GM12891 (cell line): Measurements from ENCODE around the gene VSX1. TPM values are rescaled to one million over a fixed set of nuclear protein-coding genes. Genes with fewer than 3 reads are reported as not detected.

ENCODE experiments used
- DNase-seq: peaks from one replicate; pipeline ENCODE4 v3.0.0; 2011; ENCODE audit warnings: low spot score; ENCODE audit not compliant: insufficient read length
- FAIRE-seq: peaks from 2 replicates; lab custom pipeline; 2011; peaks lifted over from hg19 to GRCh38; lab: Jason Lieb, UNC
- PAX5 ChIP-seq: IDR thresholded peaks from 2 replicates; pipeline ENCODE4 v1.6.1; 2011; ENCODE audit warnings: low read length, moderate library complexity, mild to moderate bottlenecking; ENCODE audit not compliant: insufficient read depth, severe bottlenecking
- POLR2A ChIP-seq: IDR thresholded peaks from 2 replicates; pipeline ENCODE4 v1.6.1; 2011; ENCODE audit warnings: low read depth, low read length, control low read depth
- POLR2AphosphoS5 ChIP-seq: IDR thresholded peaks from 2 replicates; pipeline ENCODE4 v1.6.1; 2011; ENCODE audit warnings: low read depth, low read length, control low read depth
- POU2F2 ChIP-seq: IDR thresholded peaks from 2 replicates; pipeline ENCODE4 v1.6.1; 2011; ENCODE audit warnings: low read depth, mild to moderate bottlenecking, control low read depth, low read length, moderate library complexity
- SPI1 ChIP-seq: IDR thresholded peaks from 2 replicates; pipeline ENCODE4 v1.6.1; 2011; ENCODE audit warnings: low read depth, low read length, control low read depth
- TAF1 ChIP-seq: IDR thresholded peaks from 2 replicates; pipeline ENCODE4 v1.6.1; 2011; ENCODE audit warnings: low read depth, low read length, control low read depth
- polyA plus RNA-seq: library from polyadenylated mRNA; unstranded; fragments of >200 nt; gene quantifications from one replicate; pipeline ENCODE4 v1.2.1, GENCODE V29; 2012; ENCODE audit warnings: low read depth, missing spikeins, inconsistent platforms; ENCODE audit not compliant: missing spikeins

Gene VSX1
- not detected for polyA plus RNA-seq

DNA sequence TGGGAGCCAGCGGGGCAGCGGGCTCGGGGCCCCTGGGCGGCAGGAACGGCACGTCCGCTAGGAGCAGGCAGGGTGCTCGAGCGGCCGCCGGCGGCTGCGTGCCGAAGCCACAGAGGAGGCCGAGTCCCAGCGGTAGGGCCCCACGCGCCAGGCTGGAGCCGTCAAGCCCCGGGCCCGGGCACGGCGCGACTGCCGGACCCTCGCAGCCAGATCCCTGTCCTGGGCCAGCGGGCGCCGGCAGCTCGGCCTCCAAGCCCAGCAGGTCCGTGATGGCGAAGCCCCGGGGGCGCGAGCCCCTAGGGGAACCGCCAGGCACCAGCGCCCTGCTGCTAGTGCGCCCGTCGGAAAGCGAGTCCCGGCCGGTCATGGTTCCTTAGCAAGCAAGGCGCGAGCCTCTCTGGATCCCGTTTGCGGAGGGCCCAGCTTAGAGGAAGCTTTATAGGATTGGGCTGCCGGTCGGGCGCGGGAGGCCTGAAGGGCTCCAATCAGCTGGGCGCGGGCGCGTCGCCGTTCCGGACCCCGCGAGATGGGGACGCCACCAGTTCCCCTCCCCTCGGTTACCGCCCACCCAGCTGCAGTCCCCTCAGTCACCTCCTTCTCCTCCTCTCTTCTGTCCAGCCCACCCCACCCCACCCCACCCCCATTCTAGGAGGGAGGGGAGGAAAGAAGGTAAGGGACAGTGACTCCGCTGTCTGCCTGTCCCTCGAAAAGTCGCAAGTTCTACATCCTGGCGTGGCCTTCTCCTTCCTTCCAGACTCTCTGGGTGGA lies at the start of gene VSX1:
VSX1 (minus strand) TSS at position 412 of the 768 bp plus-strand sequence; CDS start at position 367, 45 bp downstream.
- FAIRE-seq = no peak

GRCh38 chr20:25129908-25130307 lies 48.0 kb upstream of the VSX1 start:
- no peak for DNase-seq
- TF ChIP-seq POLR2A (no peak), TAF1 (no peak), POLR2AphosphoS5 (no peak), SPI1 (no peak), POU2F2 (no peak)
- no peak for FAIRE-seq

More for the DNA sequence above, at the start of gene VSX1:
- no peak for TF ChIP-seq PAX5
- no peak for TF ChIP-seq SPI1
- TF ChIP-seq POLR2AphosphoS5 = no peak
- no peak for TF ChIP-seq POU2F2
- TF ChIP-seq POLR2A = no peak
- no peak for TF ChIP-seq TAF1
- DNase-seq = no peak

GRCh38 chr20:25129428-25129827 lies 47.5 kb upstream of the VSX1 start:
- TF ChIP-seq PAX5 = no peak
- no peak for TF ChIP-seq POLR2AphosphoS5
- no peak for TF ChIP-seq TAF1
- no peak for TF ChIP-seq POLR2A
- TF ChIP-seq SPI1 = no peak
- no peak for TF ChIP-seq POU2F2
- FAIRE-seq (no peak), DNase-seq (no peak)

DNA sequence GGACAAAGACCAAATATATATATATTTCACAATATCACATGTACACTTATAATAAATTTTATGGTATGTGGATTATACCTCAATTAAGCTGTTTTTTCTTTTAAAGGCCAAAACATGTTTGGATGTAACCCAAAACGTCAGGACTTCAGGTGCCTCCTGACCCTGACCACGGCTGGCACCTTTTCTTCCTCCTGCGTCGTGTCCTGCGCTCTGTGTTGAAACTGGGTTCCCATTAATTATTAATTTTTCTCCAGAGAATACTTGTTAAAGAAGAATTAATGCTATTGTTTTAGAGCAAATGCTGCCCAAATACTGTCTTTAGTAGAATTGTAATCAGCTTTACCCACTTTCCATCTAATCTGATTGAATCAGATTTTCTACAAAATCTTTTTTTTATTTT lies 46.7 kb upstream of the VSX1 start:
- DNase-seq = no peak

DNA sequence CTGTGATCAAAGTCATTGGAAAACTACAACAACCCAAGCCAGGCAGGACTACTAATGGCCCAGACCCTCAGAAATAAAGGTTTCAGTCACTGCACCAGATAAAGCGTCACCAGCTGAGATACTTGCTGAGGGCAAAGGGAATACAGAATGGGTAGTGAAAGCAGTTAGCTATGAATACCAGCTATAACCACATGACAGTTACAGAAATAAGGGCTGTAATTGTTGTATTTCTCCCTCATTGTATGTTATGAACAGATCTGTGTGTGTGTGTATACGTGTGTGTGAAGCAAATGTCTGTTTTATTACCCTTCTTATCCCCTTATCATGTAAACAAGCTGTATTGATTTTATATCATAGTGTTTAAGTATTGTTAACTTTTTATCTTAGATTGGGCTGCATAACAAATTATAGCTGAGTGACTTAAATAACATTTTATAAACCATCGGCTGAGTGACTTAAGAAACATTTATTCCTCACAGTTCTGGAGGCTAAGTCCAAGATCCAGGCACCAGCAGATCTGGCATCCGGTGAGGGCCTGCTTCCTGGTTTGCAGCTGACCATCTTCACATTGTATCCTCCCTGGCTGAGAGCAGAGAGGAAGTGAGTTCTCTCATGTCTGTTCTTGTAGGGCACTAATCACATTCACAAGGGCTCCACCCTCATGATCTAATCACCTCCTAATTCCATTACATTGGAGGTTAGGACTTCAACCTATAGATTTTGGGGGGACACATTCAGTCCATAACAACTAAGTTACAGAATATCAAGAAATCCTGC lies 46.0 kb upstream of the VSX1 start:
- no peak for TF ChIP-seq POU2F2
- TF ChIP-seq POLR2AphosphoS5 = no peak
- TF ChIP-seq TAF1 = no peak
- no peak for TF ChIP-seq POLR2A
- no peak for TF ChIP-seq PAX5
- TF ChIP-seq SPI1 = no peak
- DNase-seq = no peak
- no peak for FAIRE-seq

More for the DNA sequence above, 46.7 kb upstream of the VSX1 start:
- no peak for TF ChIP-seq TAF1
- no peak for TF ChIP-seq POU2F2
- TF ChIP-seq SPI1 = no peak
- TF ChIP-seq POLR2A = no peak
- no peak for TF ChIP-seq PAX5
- no peak for TF ChIP-seq POLR2AphosphoS5
- FAIRE-seq = no peak

DNA sequence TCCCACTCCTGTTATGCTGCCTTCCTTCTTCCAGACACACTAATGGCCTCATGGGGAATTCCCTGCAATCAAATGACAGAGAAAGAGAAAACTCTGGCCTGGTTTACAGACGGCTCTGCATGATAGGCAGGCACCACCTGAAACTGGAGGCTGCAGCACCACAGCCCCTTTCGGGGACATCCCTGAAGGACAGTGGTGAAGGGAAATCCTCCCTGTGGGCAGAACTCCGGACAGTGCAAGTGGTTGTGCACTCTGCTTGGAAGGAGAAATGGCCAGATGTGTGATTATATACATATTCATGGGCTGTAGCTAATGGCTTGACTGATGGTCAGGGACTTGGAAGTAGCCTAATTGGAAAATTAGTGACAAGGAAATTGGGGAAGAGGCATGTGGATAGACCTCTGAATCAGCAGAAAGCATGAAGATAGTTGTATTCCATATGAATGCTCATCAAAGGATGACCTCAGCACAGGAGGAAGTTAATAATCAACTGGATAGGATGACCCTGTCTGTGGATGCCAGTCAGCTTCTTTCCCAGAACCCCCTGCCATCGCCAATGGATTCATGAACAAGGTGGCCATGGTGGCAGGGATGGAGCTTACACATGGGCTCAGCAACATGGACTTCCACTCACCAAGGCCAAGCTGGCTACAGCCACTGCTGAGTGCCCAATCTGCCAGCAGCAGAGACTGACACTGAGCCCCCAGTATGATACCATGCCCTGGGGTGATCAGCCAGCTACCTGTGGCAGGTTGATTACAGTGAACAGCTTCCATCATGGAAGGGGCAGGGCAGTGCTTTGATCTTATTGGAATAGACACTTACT lies 44.5 kb upstream of the VSX1 start:
- DNase-seq (no peak), FAIRE-seq (no peak)
- TF ChIP-seq TAF1 (no peak), POLR2A (no peak)

- FAIRE-seq (no peak), DNase-seq (no peak)
- TF ChIP-seq POLR2A (no peak), PAX5 (no peak), POLR2AphosphoS5 (no peak), TAF1 (no peak), SPI1 (no peak)
These were observed 43.7 kb upstream of the VSX1 start for GRCh38 chr20:25125636-25126035.

GRCh38 chr20:25120920-25121319 lies 39.0 kb upstream of the VSX1 start:
- TF ChIP-seq PAX5 (no peak), SPI1 (no peak), POLR2A (no peak), POU2F2 (no peak), TAF1 (no peak), POLR2AphosphoS5 (no peak)
- FAIRE-seq (no peak), DNase-seq (no peak)

DNA sequence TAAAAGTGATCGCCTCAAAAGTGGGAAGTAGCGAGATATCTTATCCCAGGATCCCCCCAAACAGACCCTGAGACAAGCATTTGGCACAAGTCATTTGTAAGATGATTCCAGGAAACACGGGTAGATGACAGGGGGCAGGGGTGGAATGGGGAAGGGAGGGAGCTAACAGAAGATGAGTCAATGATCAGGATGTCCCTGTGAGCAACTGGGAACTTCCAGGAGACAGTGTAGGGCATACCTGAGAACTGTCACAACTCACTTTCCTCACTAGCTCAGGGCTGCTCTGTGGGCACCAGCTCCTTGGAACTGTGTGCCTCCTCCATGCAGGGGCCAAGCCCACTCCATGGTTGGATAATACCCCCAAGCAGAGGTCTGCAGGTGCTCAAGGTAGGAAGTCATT lies 38.5 kb upstream of the VSX1 start:
- TF ChIP-seq POLR2A (no peak), TAF1 (no peak), PAX5 (no peak)
- DNase-seq = no peak
- FAIRE-seq = no peak
